GM18861 (cell line): ENCODE results near the gene TRAPPC2L.

Experiments used
- ATAC-seq: cut with Tn5 transposase; IDR thresholded peaks from one replicate; pipeline ENCODE4 v1.9.1; 2021; ENCODE audit not compliant: unreplicated experiment

TRAPPC2L gene

DNA sequence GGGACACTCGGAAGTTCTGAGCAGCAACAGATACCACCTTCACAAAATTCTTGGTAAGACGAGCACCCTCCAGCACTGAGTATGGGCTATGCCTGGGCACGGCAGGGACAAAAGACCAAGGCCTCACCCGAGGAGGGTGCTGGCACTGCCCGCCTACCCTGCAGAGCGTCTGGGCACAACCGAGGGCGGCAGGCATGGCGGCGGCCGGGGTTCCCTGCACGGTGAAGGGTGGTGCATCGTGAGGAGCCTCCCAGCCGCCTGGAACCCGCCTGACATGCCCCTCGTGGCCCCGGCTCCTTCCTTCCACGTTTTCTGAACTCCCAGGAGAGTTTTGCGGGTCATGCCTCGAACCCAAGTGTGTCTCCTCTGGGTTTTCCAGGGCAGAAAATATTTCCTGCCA is 19.1 kb upstream of the TRAPPC2L start:
- ATAC-seq, result no peak

DNA sequence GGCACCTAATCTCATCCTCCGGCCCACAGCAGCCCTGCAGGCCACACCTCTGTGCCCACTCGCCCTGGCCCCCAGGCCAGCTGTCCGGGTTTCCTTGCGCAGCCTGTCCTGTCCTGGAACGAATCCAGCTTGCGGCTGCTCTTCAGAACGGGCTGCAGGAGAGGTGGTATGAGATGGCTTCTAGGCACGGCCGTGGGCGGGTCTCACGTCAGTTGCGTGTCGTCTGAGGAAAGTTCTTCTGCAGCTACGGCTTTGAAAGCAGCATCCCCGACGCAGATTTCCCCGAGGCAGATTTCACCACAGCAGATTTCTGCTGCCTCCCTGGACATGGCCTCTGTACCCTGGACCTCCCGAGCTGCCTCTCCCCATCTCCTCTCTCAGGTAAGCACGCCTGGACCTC is 18.4 kb upstream of the TRAPPC2L start:
- ATAC-seq, result no peak

- no peak for ATAC-seq
Observed at GRCh38 chr16:88839026-88839529, 17.8 kb upstream of the TRAPPC2L start.

- no peak for ATAC-seq
Observed at GRCh38 chr16:88839745-88840599, 17.0 kb upstream of the TRAPPC2L start.

DNA sequence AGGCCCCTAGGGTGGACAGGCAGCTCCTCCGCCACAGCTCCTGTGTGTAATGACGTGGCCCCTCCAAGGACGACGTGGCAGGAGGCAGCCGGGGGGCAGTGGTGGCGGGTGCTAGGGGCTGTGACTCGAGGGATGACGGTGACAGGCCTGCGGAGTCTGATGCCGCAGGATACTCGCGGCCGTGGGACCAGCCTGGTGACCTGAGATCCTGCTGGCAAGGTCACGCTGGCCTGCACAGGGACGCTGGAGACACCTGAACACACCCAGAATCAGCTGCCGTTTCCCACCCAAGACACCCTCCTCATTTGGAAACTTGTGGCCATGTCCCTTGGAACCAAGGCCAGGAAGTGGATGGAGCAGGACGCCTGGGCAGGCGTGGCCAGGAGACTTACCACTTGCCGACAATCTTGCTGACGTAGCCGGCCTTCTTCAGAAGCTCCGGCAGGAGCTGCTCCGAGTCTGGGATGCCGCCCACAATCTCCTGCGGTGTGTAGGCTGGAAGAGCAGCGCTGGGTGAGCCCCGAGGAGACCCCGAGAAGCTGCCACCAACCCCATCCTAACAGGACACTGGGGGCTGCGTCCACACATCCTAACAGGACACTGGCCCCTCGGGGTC is 16.2 kb upstream of the TRAPPC2L start:
- ATAC-seq, result no peak

DNA sequence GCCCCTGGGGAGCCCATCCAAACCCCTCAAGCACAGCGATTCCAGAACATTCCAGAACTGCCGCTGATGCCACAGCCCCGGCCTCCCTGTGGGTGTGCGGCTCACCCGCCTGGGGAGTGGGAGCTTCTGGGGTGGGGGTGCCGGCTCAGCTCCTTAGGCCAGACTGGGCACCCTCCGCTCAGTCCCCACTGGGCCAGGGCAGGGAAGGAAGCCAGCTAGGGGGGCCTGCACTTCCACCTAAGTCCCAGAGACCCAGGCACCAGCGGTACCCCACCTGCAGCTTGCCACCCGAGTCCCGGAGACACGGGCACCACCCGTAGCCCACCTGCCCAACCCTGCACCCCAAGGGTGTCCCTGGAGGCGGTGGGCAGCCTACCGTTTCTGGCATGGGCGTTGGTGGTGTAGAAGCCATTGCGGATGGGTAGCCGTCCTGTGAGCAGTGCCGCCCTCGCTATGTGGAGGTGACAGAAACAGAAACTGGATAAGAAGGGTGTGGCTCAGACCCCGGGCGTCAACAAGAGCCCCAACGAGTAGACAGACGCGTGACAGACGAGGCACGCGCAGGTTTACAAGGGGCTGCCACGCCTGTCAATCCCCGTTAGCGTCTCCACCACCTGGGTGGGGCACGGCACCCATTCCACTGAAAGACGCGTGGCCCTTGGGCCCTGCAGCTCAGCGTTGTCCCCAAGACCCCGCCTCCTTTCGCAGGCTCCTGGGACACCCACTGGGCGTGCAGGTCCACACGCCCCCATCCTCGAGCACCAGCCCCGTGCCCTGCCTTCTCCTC is 15.2 kb upstream of the TRAPPC2L start:
- ATAC-seq, result no peak

GRCh38 chr16:88842308-88842756 is 14.6 kb upstream of the TRAPPC2L start:
- no peak for ATAC-seq

- no peak for ATAC-seq
Observed at GRCh38 chr16:88842806-88843205, 14.1 kb upstream of the TRAPPC2L start.

GRCh38 chr16:88843256-88843655 is 13.7 kb upstream of the TRAPPC2L start:
- ATAC-seq, result no peak

DNA sequence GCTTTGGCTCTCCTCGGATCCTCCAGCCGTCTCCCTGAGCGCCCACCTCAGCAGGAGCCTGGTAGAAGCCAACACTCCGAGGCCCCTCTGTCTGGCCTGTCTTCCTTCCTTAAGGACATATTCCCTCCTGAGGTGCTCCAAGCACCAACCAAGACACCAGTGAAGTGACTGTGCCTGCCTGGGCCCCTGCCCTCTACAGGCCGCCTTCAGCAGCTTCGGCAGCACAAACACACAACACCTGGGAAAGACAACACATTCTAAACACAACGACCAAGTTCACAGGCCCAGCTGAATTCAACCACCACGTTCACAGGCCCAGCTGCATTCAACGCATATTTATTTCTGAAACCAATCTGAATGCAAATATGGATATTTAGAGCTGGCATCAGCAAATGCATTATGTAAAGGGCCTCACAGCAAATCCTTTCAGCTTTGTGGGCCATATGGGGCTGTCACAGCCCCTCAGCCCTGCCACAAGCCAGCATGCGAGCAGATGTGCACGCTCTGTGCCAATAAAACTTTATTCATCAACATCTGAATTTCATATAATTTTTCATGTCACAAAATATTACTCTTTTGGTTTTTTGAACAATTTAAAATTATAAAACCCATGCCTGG is 12.4 kb upstream of the TRAPPC2L start:
- no peak for ATAC-seq

DNA sequence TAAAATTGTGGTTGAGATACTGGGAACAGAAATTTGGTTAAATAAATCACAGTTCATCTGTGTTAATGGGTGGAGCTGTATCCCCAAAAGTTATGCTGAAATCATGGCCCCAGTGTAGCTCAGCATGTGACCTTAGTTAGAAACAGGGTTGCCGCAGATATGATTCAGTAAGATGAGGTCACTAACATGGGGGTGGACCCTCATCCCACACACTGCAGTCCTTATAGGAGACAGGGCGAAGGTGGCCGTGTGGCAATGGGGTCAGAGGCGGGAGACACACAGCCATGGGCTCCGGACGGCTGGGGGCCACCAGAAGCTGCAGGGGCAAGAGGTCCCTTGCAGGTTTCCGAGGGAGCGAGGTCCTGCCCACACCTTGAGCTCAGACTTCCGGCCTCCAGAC is 10.8 kb upstream of the TRAPPC2L start:
- no peak for ATAC-seq

DNA sequence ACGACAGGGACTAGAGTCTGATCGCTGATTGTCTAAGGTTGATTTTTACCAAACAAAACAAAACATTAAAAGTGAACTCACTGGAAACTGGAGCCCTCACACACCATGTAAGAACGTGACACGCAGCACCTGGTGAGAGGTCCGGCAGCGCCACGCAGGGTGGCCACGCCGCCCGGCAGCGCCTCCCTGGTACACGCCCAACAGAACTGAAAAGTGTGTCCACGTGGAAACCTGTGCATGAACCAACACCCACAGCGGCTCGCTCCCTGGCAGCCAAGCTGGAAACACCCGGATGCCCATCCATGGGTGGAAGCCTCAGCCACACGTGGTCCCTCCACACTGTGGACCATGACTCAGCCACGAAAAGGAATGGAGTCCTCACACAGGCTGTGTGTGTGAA is 9.3 kb upstream of the TRAPPC2L start:
- no peak for ATAC-seq

GRCh38 chr16:88848557-88848956 is 8.4 kb upstream of the TRAPPC2L start:
- ATAC-seq, result no peak

GRCh38 chr16:88850531-88851199 is 6.3 kb upstream of the TRAPPC2L start:
- ATAC-seq, result no peak

DNA sequence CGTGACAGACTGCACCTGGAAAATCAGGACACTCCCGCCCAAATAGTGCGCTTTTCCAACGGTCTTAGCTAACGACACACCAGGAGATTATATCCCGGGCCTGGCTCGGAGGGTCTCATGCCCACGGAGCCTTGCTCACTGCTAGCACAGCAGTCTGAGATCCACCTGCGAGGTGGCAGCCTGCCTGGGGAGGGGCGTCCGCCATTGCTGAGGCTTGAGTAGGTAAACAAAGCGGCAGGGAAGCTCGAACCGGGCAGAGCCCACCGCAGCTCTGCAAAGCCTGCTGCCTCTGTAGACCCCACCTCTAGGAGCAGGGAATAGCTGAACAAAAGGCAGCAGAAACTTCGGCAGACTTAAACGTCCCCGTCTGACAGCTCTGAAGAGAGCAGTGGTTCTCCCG is 5.3 kb upstream of the TRAPPC2L start:
- no peak for ATAC-seq

GRCh38 chr16:88853325-88853941 is 3.5 kb upstream of the TRAPPC2L start:
- ATAC-seq, result no peak

DNA sequence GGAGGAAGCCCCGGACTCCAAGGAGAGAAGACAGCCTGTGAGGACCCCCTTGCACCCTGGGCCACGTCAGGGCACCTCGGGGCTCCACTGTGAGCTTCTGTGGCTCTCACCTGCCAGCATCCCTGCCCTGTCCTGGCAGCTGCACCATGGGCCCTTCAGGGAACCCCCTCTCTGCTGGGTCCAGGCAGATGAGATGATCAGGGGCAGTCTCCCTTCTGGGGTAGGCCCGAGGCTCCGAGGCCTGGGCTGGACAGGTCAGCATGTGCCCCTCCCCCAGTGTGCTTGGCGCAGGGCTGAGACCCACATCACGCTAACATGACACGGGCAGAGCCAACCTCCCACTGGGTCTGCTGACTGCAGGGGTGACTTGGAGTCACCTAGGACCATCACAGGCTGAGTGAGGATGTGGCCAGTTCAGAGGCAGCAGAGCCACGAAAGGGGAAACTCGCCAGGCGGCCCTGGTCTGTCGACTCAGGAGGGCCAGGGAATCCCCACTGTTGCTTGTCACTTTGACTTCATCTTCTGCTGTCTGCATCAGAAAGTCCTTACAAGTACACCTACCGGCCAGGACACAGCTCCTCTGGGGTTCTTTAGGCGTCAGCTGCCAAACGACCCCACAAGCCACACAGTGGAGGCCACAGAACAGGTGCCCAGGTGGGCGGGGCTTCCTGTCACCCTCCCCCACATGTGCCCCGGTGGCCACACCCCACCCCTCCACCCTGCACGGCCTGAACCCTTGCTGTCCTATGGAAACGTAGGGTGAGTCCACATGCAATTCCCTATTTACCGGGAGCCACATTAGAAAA is 2.4 kb upstream of the TRAPPC2L start:
- no peak for ATAC-seq

DNA sequence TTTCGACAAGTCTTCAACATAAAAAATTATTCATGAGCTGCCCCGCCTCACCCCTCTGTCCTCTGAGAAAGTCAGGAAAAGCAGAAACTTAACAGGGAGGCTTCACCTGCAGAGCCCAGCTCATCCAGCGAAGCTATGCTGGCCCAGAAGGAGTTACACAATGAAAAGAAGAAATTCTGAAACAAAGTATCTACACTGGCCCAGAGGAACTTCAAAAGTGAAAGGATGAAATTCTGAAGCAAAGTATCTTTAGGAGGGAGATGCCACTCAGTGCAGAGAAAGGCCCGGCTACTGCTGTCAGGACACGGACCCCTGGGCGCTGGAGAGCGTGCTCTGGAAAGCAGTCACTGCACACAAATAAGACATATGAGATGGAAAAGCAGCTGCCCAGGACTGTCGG is 1.8 kb upstream of the TRAPPC2L start:
- no peak for ATAC-seq

GRCh38 chr16:88855736-88856121 is 1.2 kb upstream of the TRAPPC2L start:
- no peak for ATAC-seq
